Omental fat pad (tissue), 4 donors: ENCODE data around the gene DDX52. TPM values are rescaled to one million over a fixed set of nuclear protein-coding genes. Genes with fewer than 3 reads are reported as not detected.

Experiments used
- ATAC-seq: fragments of 150-250 bp; one replicate; pipeline ENCODE4 v1.9.1; 2016; ENCODE audit warnings: mild to moderate bottlenecking, moderate library complexity; ENCODE audit not compliant: low FRiP score
- DNase-seq: peaks from one replicate; pipeline ENCODE4 v3.0.0-alpha.2; 2019; ENCODE audit warnings: low spot score
- CTCF ChIP-seq, 3 donors: fragments of 450-650 bp; IDR thresholded peaks; one replicate each; pipeline ENCODE4 v1.5.1; 2016 to 2017; ENCODE audit warnings: antibody characterized with exemption in 3 of 3, mild to moderate bottlenecking in 3 of 3, moderate library complexity in 2 of 3
- total RNA-seq, 4 donors: library from RNA; depleted of rRNA; stranded (reverse); fragments of >200 nt; gene quantifications; one replicate each; pipeline ENCODE4 v1.1.0, GENCODE V29; 2016

Gene DDX52
- total RNA-seq, 4 donors from 2014 or later = 13.1 to 23.9 (median 16.6) TPM

- TF ChIP-seq CTCF (IDR thresholded peaks at IDR 0.05) = no peak
- no peak for ATAC-seq
These were observed 33.8 kb upstream of the DDX52 start for GRCh38 chr17:37677021-37677420.

GRCh38 chr17:37676115-37676925 is 33.1 kb upstream of the DDX52 start:
- DNase-seq (no peak), ATAC-seq (no peak)
- TF ChIP-seq CTCF (IDR thresholded peaks at IDR 0.05) = no peak

More at GRCh38 chr17:37677021-37677420, 33.8 kb upstream of the DDX52 start:
- DNase-seq = no peak

GRCh38 chr17:37674511-37674910 is 31.3 kb upstream of the DDX52 start:
- TF ChIP-seq CTCF (IDR thresholded peaks at IDR 0.05) = no peak
- no peak for ATAC-seq
- no peak for DNase-seq

GRCh38 chr17:37673386-37673785 is 30.1 kb upstream of the DDX52 start:
- no peak for DNase-seq
- ATAC-seq = no peak
- no peak for TF ChIP-seq CTCF (IDR thresholded peaks at IDR 0.05)

GRCh38 chr17:37672548-37673078 is 29.4 kb upstream of the DDX52 start:
- no peak for DNase-seq
- ATAC-seq = no peak
- TF ChIP-seq CTCF (IDR thresholded peaks at IDR 0.05) = no peak

- TF ChIP-seq CTCF (IDR thresholded peaks at IDR 0.05) = no peak
- ATAC-seq = peak; percentile 31
- no peak for DNase-seq
These were observed 28.7 kb upstream of the DDX52 start for GRCh38 chr17:37671824-37672547.
